PFSK-1 (cell line): ENCODE measurements around the gene GNG7.

Source experiments
- FOXP2 ChIP-seq: optimal IDR thresholded peaks from 2 replicates; pipeline ENCODE3; 2011; ENCODE audit warnings: borderline replicate concordance, control low read depth, inconsistent platforms; ENCODE audit not compliant: insufficient read depth; ENCODE audit errors: extremely low read length, extremely low read depth
- POLR2AphosphoS5 ChIP-seq: IDR thresholded peaks from 2 replicates; pipeline ENCODE4 v1.6.1; 2012; ENCODE audit warnings: low read depth, mild to moderate bottlenecking, control low read depth, low read length, moderate library complexity
- SIN3A ChIP-seq: IDR thresholded peaks from 2 replicates; pipeline ENCODE4 v1.6.1; 2012; ENCODE audit warnings: mild to moderate bottlenecking, low read length, moderate library complexity, borderline replicate concordance; ENCODE audit not compliant: insufficient read depth
- TAF1 ChIP-seq: IDR thresholded peaks from 2 replicates; pipeline ENCODE4 v1.6.1; 2012; ENCODE audit warnings: low read length, control low read depth, borderline replicate concordance; ENCODE audit not compliant: insufficient read depth
- TF ChIP-seq, protein P1 (sequence below), 2 experiments: IDR thresholded peaks; 2 replicates each; pipeline versions ENCODE4 v1.6.1 to v1.8.0; 2011 to 2012; ENCODE audit warnings: low read depth in 2 of 2, low read length in 2 of 2, control low read depth in 1 of 2, inconsistent platforms in 1 of 2, mild to moderate bottlenecking in 1 of 2, moderate library complexity in 1 of 2; ENCODE audit not compliant: insufficient read depth in 1 of 2

Gene GNG7

DNA sequence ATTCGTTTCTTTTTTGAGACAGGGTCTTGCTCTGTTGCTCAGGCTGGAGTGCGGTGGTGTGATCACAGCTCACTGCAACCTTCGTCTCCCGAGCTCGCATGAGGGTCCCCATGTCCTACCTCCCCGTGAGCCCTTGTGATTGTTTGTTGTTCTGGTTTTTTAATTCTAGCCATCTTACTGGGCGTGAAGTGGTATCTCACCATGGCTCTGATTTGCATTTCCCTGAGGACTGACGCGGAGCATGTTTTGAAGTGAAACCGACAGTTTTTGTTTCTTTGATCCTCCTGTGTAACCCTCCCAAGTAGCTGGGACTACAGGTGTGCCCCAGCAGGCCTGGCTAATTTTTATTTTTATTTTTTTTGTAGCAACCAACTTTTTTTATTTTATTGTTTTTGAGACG lies 21.7 kb downstream of the GNG7 start:
- TF ChIP-seq FOXP2 (no peak), SIN3A (no peak), POLR2AphosphoS5 (no peak), TAF1 (no peak)
- TF ChIP-seq, protein P1, sequence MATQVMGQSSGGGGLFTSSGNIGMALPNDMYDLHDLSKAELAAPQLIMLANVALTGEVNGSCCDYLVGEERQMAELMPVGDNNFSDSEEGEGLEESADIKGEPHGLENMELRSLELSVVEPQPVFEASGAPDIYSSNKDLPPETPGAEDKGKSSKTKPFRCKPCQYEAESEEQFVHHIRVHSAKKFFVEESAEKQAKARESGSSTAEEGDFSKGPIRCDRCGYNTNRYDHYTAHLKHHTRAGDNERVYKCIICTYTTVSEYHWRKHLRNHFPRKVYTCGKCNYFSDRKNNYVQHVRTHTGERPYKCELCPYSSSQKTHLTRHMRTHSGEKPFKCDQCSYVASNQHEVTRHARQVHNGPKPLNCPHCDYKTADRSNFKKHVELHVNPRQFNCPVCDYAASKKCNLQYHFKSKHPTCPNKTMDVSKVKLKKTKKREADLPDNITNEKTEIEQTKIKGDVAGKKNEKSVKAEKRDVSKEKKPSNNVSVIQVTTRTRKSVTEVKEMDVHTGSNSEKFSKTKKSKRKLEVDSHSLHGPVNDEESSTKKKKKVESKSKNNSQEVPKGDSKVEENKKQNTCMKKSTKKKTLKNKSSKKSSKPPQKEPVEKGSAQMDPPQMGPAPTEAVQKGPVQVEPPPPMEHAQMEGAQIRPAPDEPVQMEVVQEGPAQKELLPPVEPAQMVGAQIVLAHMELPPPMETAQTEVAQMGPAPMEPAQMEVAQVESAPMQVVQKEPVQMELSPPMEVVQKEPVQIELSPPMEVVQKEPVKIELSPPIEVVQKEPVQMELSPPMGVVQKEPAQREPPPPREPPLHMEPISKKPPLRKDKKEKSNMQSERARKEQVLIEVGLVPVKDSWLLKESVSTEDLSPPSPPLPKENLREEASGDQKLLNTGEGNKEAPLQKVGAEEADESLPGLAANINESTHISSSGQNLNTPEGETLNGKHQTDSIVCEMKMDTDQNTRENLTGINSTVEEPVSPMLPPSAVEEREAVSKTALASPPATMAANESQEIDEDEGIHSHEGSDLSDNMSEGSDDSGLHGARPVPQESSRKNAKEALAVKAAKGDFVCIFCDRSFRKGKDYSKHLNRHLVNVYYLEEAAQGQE (IDR thresholded peaks at IDR 0.05; ENCODE audit: insufficient read depth in 1 of 2, low read depth in 2 of 2, low read length in 2 of 2) = no peak

DNA sequence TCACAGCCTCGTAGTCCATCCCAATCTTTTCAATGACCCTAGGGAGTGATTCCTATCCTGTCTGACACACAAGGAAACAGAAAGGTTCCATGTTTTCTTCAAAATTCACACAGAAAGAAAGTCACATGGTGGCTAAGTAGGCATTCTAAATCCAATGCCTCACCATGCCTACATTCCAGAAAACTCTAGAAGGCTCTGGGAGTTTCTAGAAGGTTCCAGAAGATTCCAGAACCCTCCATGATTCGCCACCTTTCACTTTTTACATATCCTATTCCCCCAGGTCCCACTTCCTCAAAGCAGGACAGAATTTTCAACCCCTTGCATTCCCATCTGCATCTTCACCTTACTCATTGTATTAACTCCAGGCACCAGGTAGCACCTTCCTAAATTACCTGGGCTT lies 23.1 kb downstream of the GNG7 start:
- TF ChIP-seq FOXP2 = no peak
- no peak for TF ChIP-seq TAF1
- TF ChIP-seq, protein P1 (IDR thresholded peaks at IDR 0.05; ENCODE audit: insufficient read depth in 1 of 2, low read depth in 2 of 2, low read length in 2 of 2) = no peak
- TF ChIP-seq SIN3A = no peak
- no peak for TF ChIP-seq POLR2AphosphoS5

DNA sequence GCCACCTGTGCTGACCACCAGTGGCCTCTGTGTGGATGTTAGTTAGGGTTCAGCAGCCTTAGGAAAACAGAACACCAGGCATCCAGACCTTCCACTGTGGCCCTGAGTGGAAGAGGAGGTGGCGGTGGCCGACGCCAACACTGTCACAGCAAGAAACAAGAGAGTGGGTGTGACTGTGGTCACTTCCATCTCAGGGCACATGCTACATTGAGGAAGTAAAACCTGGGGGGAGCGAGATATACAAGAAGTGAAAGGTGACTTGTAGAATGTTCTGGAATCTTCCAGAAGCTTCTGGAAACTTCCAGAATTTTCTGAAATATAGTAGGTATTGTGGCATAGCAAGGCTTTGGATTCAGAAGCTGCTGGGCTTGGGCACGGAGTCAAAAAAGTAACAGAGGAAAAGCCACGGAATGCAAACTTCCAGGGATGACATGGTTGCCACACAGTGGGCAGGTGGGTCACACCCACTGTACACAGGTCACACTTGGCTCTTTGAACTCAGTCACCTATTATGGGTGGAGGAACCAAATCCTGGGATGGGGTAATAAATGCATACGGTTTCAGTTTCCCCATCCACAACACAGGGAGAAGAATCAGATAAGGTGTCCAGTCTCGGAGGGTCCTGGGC lies 24.3 kb downstream of the GNG7 start:
- no peak for TF ChIP-seq FOXP2

DNA sequence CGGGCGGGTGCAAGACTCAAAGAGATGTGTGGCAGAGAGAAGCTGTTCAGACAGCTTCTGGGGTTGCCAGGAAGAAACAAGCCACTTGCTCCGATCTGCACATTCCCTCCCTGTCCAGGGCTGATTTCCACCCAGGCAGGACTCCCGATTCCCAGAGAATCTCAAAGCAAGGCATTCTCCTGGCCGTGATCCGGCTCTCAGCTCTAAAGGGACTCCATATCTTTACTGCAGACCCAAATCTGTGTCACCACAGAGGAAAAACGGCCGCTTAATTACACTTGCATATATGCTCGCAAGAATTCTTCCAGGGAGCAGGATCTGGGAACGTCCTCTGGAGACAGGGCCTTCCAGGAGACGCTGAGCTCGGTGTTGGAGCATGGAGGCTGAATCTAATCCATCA lies 25.7 kb downstream of the GNG7 start:
- TF ChIP-seq TAF1 = no peak
- TF ChIP-seq POLR2AphosphoS5 = no peak

DNA sequence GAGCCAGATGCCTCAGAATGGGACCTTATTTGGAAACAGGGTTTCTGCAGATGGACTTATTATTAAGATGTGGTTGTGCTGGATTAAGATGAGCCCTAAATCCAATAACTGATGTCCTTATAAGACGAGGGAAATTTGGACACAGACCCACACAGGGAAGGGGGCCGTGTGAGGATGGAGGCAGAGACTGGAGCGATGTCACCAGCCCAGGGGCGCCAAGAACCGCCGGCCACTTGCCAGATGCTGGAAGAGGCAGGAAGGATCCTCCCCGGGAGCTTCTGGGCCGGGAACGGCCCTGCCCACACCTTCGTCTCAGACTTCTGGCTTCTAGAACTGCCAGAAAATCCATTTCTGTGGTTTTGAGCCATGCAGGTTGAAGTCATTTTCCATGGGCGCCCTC lies 26.6 kb downstream of the GNG7 start:
- TF ChIP-seq SIN3A = no peak
- no peak for TF ChIP-seq POLR2AphosphoS5
- TF ChIP-seq, protein P1 (IDR thresholded peaks at IDR 0.05; ENCODE audit: insufficient read depth in 1 of 2, low read depth in 2 of 2, low read length in 2 of 2) = no peak
- no peak for TF ChIP-seq FOXP2

DNA sequence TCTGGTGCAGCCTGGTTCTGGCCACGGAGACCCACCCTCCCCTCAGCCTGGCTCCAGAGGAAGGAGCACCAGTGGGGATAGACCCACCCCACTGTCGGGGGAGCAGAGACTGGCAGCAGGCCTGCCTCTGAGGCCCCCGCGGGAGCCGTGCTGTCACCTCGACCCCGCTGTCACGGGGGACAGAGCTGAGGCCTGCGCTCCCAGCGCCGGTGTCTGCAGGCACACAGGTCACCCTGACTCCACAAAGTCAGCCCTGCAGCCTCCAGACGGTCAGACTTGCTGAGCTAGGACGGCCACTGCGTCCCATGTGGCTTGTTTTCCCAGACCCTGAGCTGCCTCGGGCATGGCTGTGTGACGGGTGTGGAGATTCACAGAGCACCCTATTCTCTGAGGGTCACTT lies 32.3 kb downstream of the GNG7 start:
- no peak for TF ChIP-seq POLR2AphosphoS5
- TF ChIP-seq TAF1 = no peak
- TF ChIP-seq FOXP2 = no peak
- TF ChIP-seq, protein P1 (IDR thresholded peaks at IDR 0.05; ENCODE audit: insufficient read depth in 1 of 2, low read depth in 2 of 2, low read length in 2 of 2) = no peak
- TF ChIP-seq SIN3A = no peak
